NB4 (cell line): ENCODE results near the gene CD8B.
"Not testable (repeated sequence)": the region's sequence is repeated elsewhere in the genome, so short reads cannot be mapped to it uniquely, and the experiment has no call there.

Experiments
- CTCF ChIP-seq: IDR thresholded peaks from one replicate; pipeline ENCODE4 v1.5.1; 2012; ENCODE audit warnings: low read depth, low read length
- MYC ChIP-seq: IDR thresholded peaks from 2 replicates; pipeline ENCODE4 v1.6.1; 2011; ENCODE audit warnings: low read depth, low read length
- POLR2A ChIP-seq: IDR thresholded peaks from 2 replicates; pipeline ENCODE4 v1.6.1; 2011; ENCODE audit warnings: mild to moderate bottlenecking; ENCODE audit not compliant: insufficient read length; ENCODE audit errors: extremely low read depth

- TF ChIP-seq CTCF, MYC, POLR2A: not testable (repeated sequence)
These were observed 9.3 kb upstream of the CD8B start for GRCh38 chr2:86870941-86871340.
